Panc1 (cell line): ENCODE measurements around the gene ARHGEF10L. TPM values are rescaled to one million over a fixed set of nuclear protein-coding genes. Genes with fewer than 3 reads are reported as not detected.

Experiments used
- ATAC-seq: fragments of 200-7000 bp; cut with Tn5 transposase; 2 replicates; pipeline ENCODE4 v1.9.1; 2020; ENCODE audit warnings: mild to moderate bottlenecking, moderate library complexity
- BruUV-seq: library from RNA; stranded (reverse); fragments of 400-500 nt; replicated peaks from 2 replicates; lab custom pipeline; 2021; lab: Mats Ljungman, UMichigan
- CTCF ChIA-PET: fragments of 300-600 bp; sonication (Branson Sonifier 250); formaldehyde crosslinking; loops from one replicate; lab custom pipeline; 2022; ENCODE audit warnings: antibody characterized with exemption; lab: Charles Lee
- POLR2A ChIA-PET: fragments of 300-600 bp; sonication (Branson Sonifier 250); formaldehyde crosslinking; loops from one replicate; lab custom pipeline; 2022; ENCODE audit warnings: antibody characterized with exemption; lab: Charles Lee
- DNase-seq: peaks from one replicate; pipeline ENCODE4 v3.0.0-alpha.2; 2010; ENCODE audit warnings: low read depth, low spot score
- H3K27ac ChIP-seq: 2 replicates; pipeline ENCODE4 v1.5.1; 2011; ENCODE audit warnings: mild to moderate bottlenecking, low read length, inconsistent platforms
- H3K27me3 ChIP-seq: fragments of 200-500 bp; sonication (Bioruptor generic); 2 replicates; pipeline ENCODE4 v1.6.0; 2014; ENCODE audit warnings: low read length, inconsistent platforms; ENCODE audit not compliant: control insufficient read depth, insufficient read depth
- H3K36me3 ChIP-seq: fragments of 200-500 bp; sonication (Bioruptor generic); 2 replicates; pipeline ENCODE4 v1.5.1; 2014; ENCODE audit warnings: inconsistent platforms, mild to moderate bottlenecking, low read length, moderate library complexity; ENCODE audit not compliant: control insufficient read depth, insufficient read depth
- H3K4me1 ChIP-seq: 2 replicates; pipeline ENCODE4 v1.5.1; 2011; ENCODE audit warnings: inconsistent platforms, mild to moderate bottlenecking, low read length, moderate library complexity; ENCODE audit not compliant: control insufficient read depth, insufficient read depth
- H3K4me3 ChIP-seq, 2 experiments: 2 replicates each; pipeline ENCODE4 v1.5.1; 2011 to 2012; ENCODE audit warnings: low read depth in 2 of 2, low read length in 2 of 2, mild to moderate bottlenecking in 2 of 2, inconsistent platforms in 1 of 2, moderate library complexity in 1 of 2
- H3K9me3 ChIP-seq: fragments of 200-500 bp; sonication (Bioruptor generic); 2 replicates; pipeline ENCODE4 v1.5.1; 2014; ENCODE audit warnings: low read depth, mild to moderate bottlenecking, inconsistent platforms, low read length, moderate library complexity; ENCODE audit not compliant: control insufficient read depth, insufficient read depth
- POLR2AphosphoS5 ChIP-seq: IDR thresholded peaks from 2 replicates; pipeline ENCODE4 v1.6.1; 2012; ENCODE audit warnings: mild to moderate bottlenecking, low read depth, low read length, moderate library complexity
- SIN3A ChIP-seq: IDR thresholded peaks from 2 replicates; pipeline ENCODE4 v1.6.1; 2012; ENCODE audit warnings: low read depth, mild to moderate bottlenecking, low read length, moderate library complexity, borderline replicate concordance; ENCODE audit not compliant: insufficient read depth
- TCF7L2 ChIP-seq: IDR thresholded peaks from 2 replicates; pipeline ENCODE4 v1.6.1; 2011; ENCODE audit warnings: mild to moderate bottlenecking, low read depth, low read length, inconsistent platforms
- in situ Hi-C: cut with HindIII; loops from 2 replicates; pipeline ENCODE4 v1.10.0; 2016; ENCODE audit warnings: low sequenced_read_pairs, low pct_unique_long_range_greater_than_20kb
- intact Hi-C: fragments of 100-400 bp; cut with micrococcal nuclease; formaldehyde crosslinking; loops from one replicate; pipeline ENCODE4 v1.10.0; 2022; ENCODE audit not compliant: unreplicated experiment
- total RNA-seq: library from RNA; stranded (reverse); gene quantifications from one replicate; pipeline ENCODE4 v1.2.1, GENCODE V29; 2021; ENCODE audit not compliant: unreplicated experiment
- TF ChIP-seq, protein P1 (sequence below): fragments of 450-650 bp; IDR thresholded peaks from 2 replicates; pipeline ENCODE4 v1.5.1; 2017; ENCODE audit warnings: mild to moderate bottlenecking
- TF ChIP-seq, protein P2 (sequence below), 2 experiments: IDR thresholded peaks; 2 replicates each; pipeline ENCODE4 v1.6.1; 2011 to 2012; ENCODE audit warnings: low read depth in 2 of 2, control low read depth in 1 of 2, low read length in 1 of 2, mild to moderate bottlenecking in 1 of 2, moderate library complexity in 1 of 2; ENCODE audit not compliant: insufficient read depth in 1 of 2

Gene ARHGEF10L
- total RNA-seq, 1 experiment from 2014 or later, result 5.9 TPM

DNA sequence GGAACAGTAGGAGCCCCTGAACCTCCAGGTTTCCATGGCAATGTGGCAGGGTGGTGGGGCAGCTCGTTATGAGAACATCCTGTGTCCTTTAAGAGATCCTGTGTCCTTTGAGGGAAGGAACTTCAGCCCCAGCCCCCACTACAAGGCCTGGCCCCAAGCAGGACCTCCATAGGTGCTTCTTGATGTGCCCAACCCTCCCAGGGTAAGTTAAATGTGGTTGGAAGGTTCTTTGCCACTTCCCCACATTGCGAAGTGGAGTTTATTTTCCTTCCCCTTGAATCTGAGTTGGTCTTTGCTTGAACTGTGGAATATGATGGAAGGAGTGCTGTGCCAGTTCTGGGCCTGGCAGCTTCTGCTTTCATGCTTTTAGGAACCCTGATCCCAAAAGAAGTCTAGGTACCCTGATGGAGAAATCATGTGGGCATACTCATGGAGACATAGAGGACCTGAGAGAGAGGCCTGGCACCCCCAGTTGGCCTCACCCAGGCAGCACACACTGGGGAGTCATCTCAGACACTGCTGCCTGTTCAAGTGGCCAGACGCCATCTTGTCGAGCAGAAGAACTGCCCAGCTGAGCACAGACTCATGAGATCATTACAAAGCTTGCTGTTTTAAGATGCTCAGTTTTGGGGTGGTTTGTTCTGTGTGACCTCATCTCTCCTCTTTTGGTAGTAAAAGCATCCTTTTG, 171.5 kb downstream of the ARHGEF10L start:
- intact Hi-C loops, result no loop called here
- H3K4me1 ChIP-seq, result no peaks in the 10 kb centered on the region
- DNase-seq (no peak), ATAC-seq (no peak)
- H3K27ac ChIP-seq, result no peak overlapping the region
- TF ChIP-seq, protein P1, sequence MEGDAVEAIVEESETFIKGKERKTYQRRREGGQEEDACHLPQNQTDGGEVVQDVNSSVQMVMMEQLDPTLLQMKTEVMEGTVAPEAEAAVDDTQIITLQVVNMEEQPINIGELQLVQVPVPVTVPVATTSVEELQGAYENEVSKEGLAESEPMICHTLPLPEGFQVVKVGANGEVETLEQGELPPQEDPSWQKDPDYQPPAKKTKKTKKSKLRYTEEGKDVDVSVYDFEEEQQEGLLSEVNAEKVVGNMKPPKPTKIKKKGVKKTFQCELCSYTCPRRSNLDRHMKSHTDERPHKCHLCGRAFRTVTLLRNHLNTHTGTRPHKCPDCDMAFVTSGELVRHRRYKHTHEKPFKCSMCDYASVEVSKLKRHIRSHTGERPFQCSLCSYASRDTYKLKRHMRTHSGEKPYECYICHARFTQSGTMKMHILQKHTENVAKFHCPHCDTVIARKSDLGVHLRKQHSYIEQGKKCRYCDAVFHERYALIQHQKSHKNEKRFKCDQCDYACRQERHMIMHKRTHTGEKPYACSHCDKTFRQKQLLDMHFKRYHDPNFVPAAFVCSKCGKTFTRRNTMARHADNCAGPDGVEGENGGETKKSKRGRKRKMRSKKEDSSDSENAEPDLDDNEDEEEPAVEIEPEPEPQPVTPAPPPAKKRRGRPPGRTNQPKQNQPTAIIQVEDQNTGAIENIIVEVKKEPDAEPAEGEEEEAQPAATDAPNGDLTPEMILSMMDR, result no peak
- TF ChIP-seq TCF7L2, result no peak
- no peak for TF ChIP-seq POLR2AphosphoS5
- TF ChIP-seq, protein P2, sequence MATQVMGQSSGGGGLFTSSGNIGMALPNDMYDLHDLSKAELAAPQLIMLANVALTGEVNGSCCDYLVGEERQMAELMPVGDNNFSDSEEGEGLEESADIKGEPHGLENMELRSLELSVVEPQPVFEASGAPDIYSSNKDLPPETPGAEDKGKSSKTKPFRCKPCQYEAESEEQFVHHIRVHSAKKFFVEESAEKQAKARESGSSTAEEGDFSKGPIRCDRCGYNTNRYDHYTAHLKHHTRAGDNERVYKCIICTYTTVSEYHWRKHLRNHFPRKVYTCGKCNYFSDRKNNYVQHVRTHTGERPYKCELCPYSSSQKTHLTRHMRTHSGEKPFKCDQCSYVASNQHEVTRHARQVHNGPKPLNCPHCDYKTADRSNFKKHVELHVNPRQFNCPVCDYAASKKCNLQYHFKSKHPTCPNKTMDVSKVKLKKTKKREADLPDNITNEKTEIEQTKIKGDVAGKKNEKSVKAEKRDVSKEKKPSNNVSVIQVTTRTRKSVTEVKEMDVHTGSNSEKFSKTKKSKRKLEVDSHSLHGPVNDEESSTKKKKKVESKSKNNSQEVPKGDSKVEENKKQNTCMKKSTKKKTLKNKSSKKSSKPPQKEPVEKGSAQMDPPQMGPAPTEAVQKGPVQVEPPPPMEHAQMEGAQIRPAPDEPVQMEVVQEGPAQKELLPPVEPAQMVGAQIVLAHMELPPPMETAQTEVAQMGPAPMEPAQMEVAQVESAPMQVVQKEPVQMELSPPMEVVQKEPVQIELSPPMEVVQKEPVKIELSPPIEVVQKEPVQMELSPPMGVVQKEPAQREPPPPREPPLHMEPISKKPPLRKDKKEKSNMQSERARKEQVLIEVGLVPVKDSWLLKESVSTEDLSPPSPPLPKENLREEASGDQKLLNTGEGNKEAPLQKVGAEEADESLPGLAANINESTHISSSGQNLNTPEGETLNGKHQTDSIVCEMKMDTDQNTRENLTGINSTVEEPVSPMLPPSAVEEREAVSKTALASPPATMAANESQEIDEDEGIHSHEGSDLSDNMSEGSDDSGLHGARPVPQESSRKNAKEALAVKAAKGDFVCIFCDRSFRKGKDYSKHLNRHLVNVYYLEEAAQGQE (IDR thresholded peaks at IDR 0.05; ENCODE audit: insufficient read depth in 1 of 2, low read depth in 2 of 2, low read length in 1 of 2), result no peak
- TF ChIP-seq SIN3A, result no peak
- in situ Hi-C loops, result no loop called here
- no peaks in the 10 kb centered on the region; the same call in 1 of the 2 replicates for H3K9me3 ChIP-seq
- ChIA-PET POLR2A (no interaction called here), CTCF (no interaction called here)
- no peaks in the 10 kb centered on the region for H3K36me3 ChIP-seq
- no peak overlapping the region for H3K4me3 ChIP-seq
- no TSS peak for BruUV-seq
- no peaks in the 10 kb centered on the region for H3K27me3 ChIP-seq

- no peak for TF ChIP-seq SIN3A
- TF ChIP-seq TCF7L2, result no peak
- TF ChIP-seq, protein P2 (IDR thresholded peaks at IDR 0.05; ENCODE audit: insufficient read depth in 1 of 2, low read depth in 2 of 2, low read length in 1 of 2), result no peak
- TF ChIP-seq, protein P1, result no peak
- no peak for TF ChIP-seq POLR2AphosphoS5
- DNase-seq (no peak), ATAC-seq (no peak)
- ChIA-PET CTCF (no interaction called here), POLR2A (no interaction called here)
- intact Hi-C loops (no loop called here), in situ Hi-C loops (no loop called here)
- Histone ChIP-seq H3K9me3 (no peaks in the 10 kb centered on the region; the same call in 1 of the 2 replicates), H3K36me3 (no peaks in the 10 kb centered on the region), H3K27ac (no peak overlapping the region), H3K4me1 (no peaks in the 10 kb centered on the region), H3K4me3 (no peak overlapping the region), H3K27me3 (no peaks in the 10 kb centered on the region)
- BruUV-seq, result no TSS peak
Measured at GRCh38 chr1:17711577-17711910, 172.0 kb downstream of the ARHGEF10L start.
